Dermis lymphatic vessel endothelial cell (primary cell): ENCODE results near the gene RIPPLY1. TPM values are rescaled to one million over a fixed set of nuclear protein-coding genes. Genes with fewer than 3 reads are reported as not detected.

ENCODE experiments used
- total RNA-seq: library from RNA; depleted of rRNA; stranded (reverse); fragments of >200 nt; gene quantifications from 2 replicates; pipeline ENCODE4 v1.2.1, GENCODE V29; 2014

RIPPLY1 gene, protein sequence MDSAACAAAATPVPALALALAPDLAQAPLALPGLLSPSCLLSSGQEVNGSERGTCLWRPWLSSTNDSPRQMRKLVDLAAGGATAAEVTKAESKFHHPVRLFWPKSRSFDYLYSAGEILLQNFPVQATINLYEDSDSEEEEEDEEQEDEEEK
- not detected in 2 replicates for total RNA-seq

DNA sequence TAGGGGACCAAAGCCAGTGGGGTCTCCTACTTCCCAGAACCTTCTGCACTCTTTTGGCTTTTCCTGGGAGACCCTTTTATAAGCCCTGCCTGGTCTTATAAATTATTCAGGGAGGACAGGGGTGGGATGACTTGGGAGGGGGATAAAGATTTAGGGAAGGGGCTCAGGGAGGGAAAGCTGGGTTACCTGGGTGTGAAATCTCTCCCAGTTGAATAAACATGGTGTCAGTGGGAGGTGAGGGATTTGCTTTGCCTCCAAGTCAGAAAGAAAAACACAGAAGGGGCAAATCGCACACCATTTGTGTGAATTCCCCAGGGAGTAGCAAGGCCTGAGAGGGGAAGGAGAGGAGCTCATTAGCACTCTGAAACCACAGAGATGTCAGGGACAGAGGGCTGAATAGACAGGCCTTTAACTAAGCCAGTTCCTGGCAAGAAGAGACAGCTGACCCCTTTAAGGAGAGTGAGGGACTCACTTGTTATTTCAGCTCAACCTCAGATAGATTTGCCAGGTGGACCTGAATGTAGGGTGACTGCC is at the start of gene RIPPLY1:
TSS of gene RIPPLY1 (minus strand) at position 51 of the 534 bp plus-strand sequence. CDS start 54 bp downstream, outside the sequence.

DNA sequence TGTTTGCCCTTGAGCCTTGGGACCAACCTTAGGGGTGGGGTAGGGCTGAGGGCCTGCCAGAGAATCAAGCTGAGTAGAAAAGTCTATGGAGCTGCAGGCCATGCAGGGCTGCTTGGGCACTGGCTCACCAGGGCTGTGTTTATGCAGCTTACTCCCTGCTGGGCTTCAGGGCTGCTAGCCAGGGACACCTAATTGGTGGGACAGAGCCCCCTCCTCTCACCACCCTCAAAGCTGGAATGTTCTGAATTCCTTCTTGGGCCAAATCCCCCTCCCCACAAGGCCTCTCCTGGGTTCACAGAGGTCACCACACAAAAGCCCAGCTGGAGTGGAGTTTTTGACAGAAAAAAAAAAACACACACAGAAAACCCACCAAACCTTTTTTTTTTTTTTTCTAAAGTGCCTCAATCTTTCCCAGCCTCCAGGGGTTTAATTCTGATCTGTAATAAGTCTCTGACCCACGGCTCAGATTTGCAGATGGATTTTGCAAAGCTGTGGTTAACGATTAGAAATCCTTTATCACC is 16.9 kb upstream of the RIPPLY1 start, which contains the start of gene CLDN2:
TSS of gene CLDN2 (plus strand) at position 471 of the 521 bp plus-strand sequence. CDS start 7,827 bp downstream, outside the sequence.

Other genes starting within 250 kb of the RIPPLY1 start
- gene RNF128, start 176.6 kb downstream of the RIPPLY1 start, total RNA-seq: 0.09 and 0.43 TPM in 2 replicates
- 3.1 and 3.7 TPM in 2 replicates for gene TBC1D8B, start 100.7 kb downstream of the RIPPLY1 start, total RNA-seq
- gene CLDN2, start 17.1 kb upstream of the RIPPLY1 start, total RNA-seq: not detected in 2 replicates
- gene MORC4, start 96.9 kb upstream of the RIPPLY1 start, total RNA-seq: 7.8 and 8.5 TPM in 2 replicates
- 10.5 and 14.1 TPM in 2 replicates for gene RBM41, start 215.5 kb upstream of the RIPPLY1 start, total RNA-seq